Smooth muscle cell (in vitro differentiated cells): Measurements from ENCODE around the gene TRAF3IP1. TPM values are rescaled to one million over a fixed set of nuclear protein-coding genes. Genes with fewer than 3 reads are reported as not detected.

ENCODE experiments used
- DNase-seq: peaks from one replicate; lab custom pipeline; 2025; ENCODE audit not compliant: unreplicated experiment; lab: John Stamatoyannopoulos, UW
- H2AFZ ChIP-seq: fragments of 200-600 bp; sonication (generic); 2 replicates; pipeline ENCODE4 v1.6.0; 2016; ENCODE audit warnings: antibody characterized with exemption, low read depth, mild to moderate bottlenecking
- H3F3A ChIP-seq: fragments of 200-600 bp; sonication (generic); 2 replicates; pipeline ENCODE4 v1.6.0; 2017; ENCODE audit warnings: antibody characterized with exemption, low read depth
- H3K27ac ChIP-seq: fragments of 200-600 bp; sonication (generic); 2 replicates; pipeline ENCODE4 v1.5.1; 2016; ENCODE audit warnings: low read depth, mild to moderate bottlenecking
- H3K27me3 ChIP-seq: fragments of 200-600 bp; sonication (generic); 2 replicates; pipeline ENCODE4 v1.6.1; 2016; ENCODE audit warnings: low read depth, mild to moderate bottlenecking
- H3K36me3 ChIP-seq: fragments of 200-600 bp; sonication (generic); 2 replicates; pipeline ENCODE4 v1.5.1; 2016; ENCODE audit warnings: low read depth
- H3K4me1 ChIP-seq: fragments of 200-600 bp; sonication (generic); 2 replicates; pipeline ENCODE4 v1.5.1; 2016; ENCODE audit warnings: low read depth
- H3K4me2 ChIP-seq: fragments of 200-600 bp; sonication (generic); 2 replicates; pipeline ENCODE4 v1.6.0; 2016; ENCODE audit warnings: mild to moderate bottlenecking
- H3K4me3 ChIP-seq: fragments of 200-600 bp; sonication (generic); 2 replicates; pipeline ENCODE4 v1.5.1; 2016; ENCODE audit warnings: mild to moderate bottlenecking
- H3K79me2 ChIP-seq: fragments of 200-600 bp; sonication (generic); 2 replicates; pipeline ENCODE4 v1.6.0; 2016; ENCODE audit warnings: low read depth, mild to moderate bottlenecking
- H3K9ac ChIP-seq: fragments of 200-600 bp; sonication (generic); 2 replicates; pipeline ENCODE4 v1.6.0; 2016; ENCODE audit warnings: low read depth
- H3K9me3 ChIP-seq: fragments of 200-600 bp; sonication (generic); replicated peaks from 2 replicates; pipeline ENCODE4 v1.5.1; 2016; ENCODE audit warnings: low read depth
- H4K20me1 ChIP-seq: fragments of 200-600 bp; sonication (generic); 2 replicates; pipeline ENCODE4 v1.6.0; 2016; ENCODE audit warnings: low read depth
- WGBS: methylation state at CpG from one replicate; pipeline ENCODE4 v1.1.7; 2016; ENCODE audit warnings: low lambda C conversion rate; 5-methylcytosine and 5-hydroxymethylcytosine counted together
- polyA plus RNA-seq: library from polyadenylated mRNA; unstranded; fragments of >200 nt; fragmentation: Nextera tagmentation; extraction: Ambion mirVana; gene quantifications from 2 replicates; pipeline ENCODE4 v1.2.1, GENCODE V29; 2016
- total RNA-seq: library from RNA; depleted of rRNA; stranded (reverse); fragments of >200 nt; gene quantifications from 2 replicates; pipeline ENCODE4 v1.2.3, GENCODE V29; 2014
- TF ChIP-seq, protein P1 (sequence below): fragments of 200-600 bp; sonication (generic); IDR thresholded peaks from 2 replicates; pipeline ENCODE4 v1.5.1; 2017; ENCODE audit warnings: borderline replicate concordance, mild to moderate bottlenecking, antibody characterized with exemption; ENCODE audit not compliant: insufficient read depth, poor library complexity, severe bottlenecking

TRAF3IP1 gene
- total and polyA plus RNA-seq, 2 experiments from 2014 or later, result 5.3 to 7.5 TPM

- WGBS, result 87% methylated on average over 8 of the region's 8 CpGs
- Histone ChIP-seq H3K4me3 (no peak overlapping the region), H4K20me1 (no peaks in the 10 kb centered on the region), H3K9me3 (no peaks in the 10 kb centered on the region), H3K4me1 (no peaks in the 10 kb centered on the region), H3K27me3 (peaks cover 14% of the 10 kb centered on the region), H3K36me3 (no peaks in the 10 kb centered on the region), H2AFZ (no peak overlapping the region), H3K4me2 (no peak overlapping the region), H3K9ac (no peak overlapping the region), H3K27ac (no peak overlapping the region), H3K79me2 (no peaks in the 10 kb centered on the region), H3F3A (no peaks in the 10 kb centered on the region)
- DNase-seq, result no peak
- TF ChIP-seq, protein P1, sequence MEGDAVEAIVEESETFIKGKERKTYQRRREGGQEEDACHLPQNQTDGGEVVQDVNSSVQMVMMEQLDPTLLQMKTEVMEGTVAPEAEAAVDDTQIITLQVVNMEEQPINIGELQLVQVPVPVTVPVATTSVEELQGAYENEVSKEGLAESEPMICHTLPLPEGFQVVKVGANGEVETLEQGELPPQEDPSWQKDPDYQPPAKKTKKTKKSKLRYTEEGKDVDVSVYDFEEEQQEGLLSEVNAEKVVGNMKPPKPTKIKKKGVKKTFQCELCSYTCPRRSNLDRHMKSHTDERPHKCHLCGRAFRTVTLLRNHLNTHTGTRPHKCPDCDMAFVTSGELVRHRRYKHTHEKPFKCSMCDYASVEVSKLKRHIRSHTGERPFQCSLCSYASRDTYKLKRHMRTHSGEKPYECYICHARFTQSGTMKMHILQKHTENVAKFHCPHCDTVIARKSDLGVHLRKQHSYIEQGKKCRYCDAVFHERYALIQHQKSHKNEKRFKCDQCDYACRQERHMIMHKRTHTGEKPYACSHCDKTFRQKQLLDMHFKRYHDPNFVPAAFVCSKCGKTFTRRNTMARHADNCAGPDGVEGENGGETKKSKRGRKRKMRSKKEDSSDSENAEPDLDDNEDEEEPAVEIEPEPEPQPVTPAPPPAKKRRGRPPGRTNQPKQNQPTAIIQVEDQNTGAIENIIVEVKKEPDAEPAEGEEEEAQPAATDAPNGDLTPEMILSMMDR, result no peak
Observed at GRCh38 chr2:238313289-238313990, 6.9 kb upstream of the TRAF3IP1 start.

GRCh38 chr2:238313991-238314350, 6.3 kb upstream of the TRAF3IP1 start:
- H3K36me3 ChIP-seq, result no peaks in the 10 kb centered on the region
- no peak overlapping the region for H3K4me2 ChIP-seq
- DNase-seq, result no peak
- H3K9ac ChIP-seq, result no peak overlapping the region
- 91% methylated on average over 2 of the region's 2 CpGs for WGBS
- H3K4me1 ChIP-seq, result no peaks in the 10 kb centered on the region
- no peak overlapping the region for H3K4me3 ChIP-seq
- no peak overlapping the region for H2AFZ ChIP-seq
- TF ChIP-seq, protein P1, result no peak
- H3F3A ChIP-seq, result no peaks in the 10 kb centered on the region
- peaks cover 14% of the 10 kb centered on the region for H3K27me3 ChIP-seq
- no peaks in the 10 kb centered on the region for H4K20me1 ChIP-seq
- H3K79me2 ChIP-seq, result no peaks in the 10 kb centered on the region
- H3K9me3 ChIP-seq, result no peaks in the 10 kb centered on the region
- H3K27ac ChIP-seq, result no peak overlapping the region

DNA sequence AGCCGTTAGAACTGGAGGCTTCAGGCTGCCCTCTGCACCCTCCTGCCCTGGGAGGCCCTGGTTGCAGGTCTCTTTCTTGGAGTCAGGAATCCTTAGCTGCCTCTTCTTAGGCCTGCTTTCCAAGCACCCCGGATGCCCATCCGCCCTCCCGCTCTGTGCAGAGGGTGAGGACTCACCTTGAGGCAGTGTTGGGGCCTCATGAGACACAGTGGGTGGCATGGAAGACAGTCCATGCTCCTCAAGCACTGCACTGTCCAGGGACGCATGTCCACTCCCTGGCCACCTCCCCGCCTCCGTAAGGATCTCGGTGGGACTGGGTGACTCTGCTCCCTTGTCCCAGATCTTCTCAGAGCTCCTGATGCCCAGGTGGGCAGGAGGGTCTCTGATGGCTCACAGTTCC, 5.7 kb upstream of the TRAF3IP1 start:
- TF ChIP-seq, protein P1, result no peak
- Histone ChIP-seq H3F3A (no peaks in the 10 kb centered on the region), H3K27me3 (peaks cover 14% of the 10 kb centered on the region), H3K27ac (no peak overlapping the region), H3K4me2 (no peak overlapping the region), H2AFZ (no peak overlapping the region), H3K9ac (no peak overlapping the region), H3K79me2 (no peaks in the 10 kb centered on the region), H3K4me1 (no peaks in the 10 kb centered on the region), H4K20me1 (no peaks in the 10 kb centered on the region), H3K4me3 (no peak overlapping the region), H3K9me3 (no peaks in the 10 kb centered on the region), H3K36me3 (no peaks in the 10 kb centered on the region)
- no peak for DNase-seq
- WGBS, result 91% methylated on average over 8 of the region's 8 CpGs

DNA sequence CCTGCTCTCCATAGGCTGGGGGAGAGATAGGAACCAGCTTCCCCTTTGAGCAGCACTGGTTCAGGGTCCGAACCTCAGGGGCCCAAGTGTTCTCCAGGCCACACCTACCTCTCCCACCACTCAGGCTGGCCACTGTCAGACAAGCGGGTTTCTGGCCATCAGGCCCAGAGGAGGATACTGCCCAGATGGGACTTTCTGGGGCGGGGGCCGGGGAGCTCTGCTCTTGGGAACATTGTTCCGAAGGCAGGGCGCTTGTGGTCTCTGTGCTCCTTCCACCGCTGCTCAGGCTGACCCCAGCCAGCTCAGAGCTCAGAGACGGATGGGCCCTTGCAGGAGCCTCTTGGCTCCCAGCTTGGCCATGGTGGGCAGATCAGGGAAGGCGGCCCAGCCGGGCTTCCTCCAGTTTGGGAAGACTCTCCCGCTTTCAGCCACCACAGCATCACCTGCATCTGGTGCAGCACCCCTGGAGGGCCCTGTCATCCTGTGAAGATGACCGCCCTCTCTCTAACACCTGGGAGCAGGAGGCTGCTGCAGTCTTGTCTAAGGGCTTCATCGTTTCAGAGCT, 5.2 kb upstream of the TRAF3IP1 start:
- WGBS, result 93% methylated on average over 13 of the region's 13 CpGs
- no peaks in the 10 kb centered on the region for H3K79me2 ChIP-seq
- no peak overlapping the region for H3K27ac ChIP-seq
- no peak overlapping the region for H2AFZ ChIP-seq
- no peak for DNase-seq
- H3K4me1 ChIP-seq, result no peaks in the 10 kb centered on the region
- H3K4me3 ChIP-seq, result no peak overlapping the region
- peaks cover 14% of the 10 kb centered on the region for H3K27me3 ChIP-seq
- H3K36me3 ChIP-seq, result no peaks in the 10 kb centered on the region
- H4K20me1 ChIP-seq, result no peaks in the 10 kb centered on the region
- no peaks in the 10 kb centered on the region for H3K9me3 ChIP-seq
- no peaks in the 10 kb centered on the region for H3F3A ChIP-seq
- H3K9ac ChIP-seq, result no peak overlapping the region
- TF ChIP-seq, protein P1, result no peak
- no peak overlapping the region for H3K4me2 ChIP-seq
